BLaER1 (cell line): ENCODE data around the gene TPRA1.

Experiments used
- H3K27ac ChIP-seq: shearing (Covaris generic); formaldehyde crosslinking; 2 replicates; pipeline ENCODE4 v1.8.1; 2022
- H3K27me3 ChIP-seq: shearing (Covaris generic); formaldehyde crosslinking; 2 replicates; pipeline ENCODE4 v1.8.1; 2022
- H3K36me3 ChIP-seq: shearing (Covaris generic); formaldehyde crosslinking; 2 replicates; pipeline ENCODE4 v1.8.1; 2022
- H3K4me1 ChIP-seq: shearing (Covaris generic); formaldehyde crosslinking; 2 replicates; pipeline ENCODE4 v1.8.1; 2022
- H3K4me2 ChIP-seq: shearing (Covaris generic); formaldehyde crosslinking; 2 replicates; pipeline ENCODE4 v1.8.1; 2022
- H3K4me3 ChIP-seq: shearing (Covaris generic); formaldehyde crosslinking; 2 replicates; pipeline ENCODE4 v1.8.1; 2022
- H3K9ac ChIP-seq: shearing (Covaris generic); formaldehyde crosslinking; 2 replicates; pipeline ENCODE4 v1.8.1; 2022
- H3K9me3 ChIP-seq: shearing (Covaris generic); formaldehyde crosslinking; 2 replicates; pipeline ENCODE4 v1.8.1; 2022
- H4K20me1 ChIP-seq: shearing (Covaris generic); formaldehyde crosslinking; 2 replicates; pipeline ENCODE4 v1.8.1; 2022
- Cebpa-rat ChIP-seq: shearing (Covaris generic); IDR thresholded peaks from 2 replicates; pipeline ENCODE4 v1.8.1; 2022

Gene TPRA1

GRCh38 chr3:127618891-127619290 is 28.4 kb upstream of the TPRA1 start:
- Histone ChIP-seq H3K36me3 (peaks cover 99% of the 10 kb centered on the region), H3K9ac (no peak overlapping the region), H3K4me1 (peaks cover 14% of the 10 kb centered on the region), H3K27ac (no peak overlapping the region), H3K4me2 (no peak overlapping the region), H3K4me3 (no peak overlapping the region), H4K20me1 (peaks cover 81% of the 10 kb centered on the region), H3K27me3 (no peaks in the 10 kb centered on the region; the same call in 1 of the 2 replicates), H3K9me3 (no peaks in the 10 kb centered on the region)
- TF ChIP-seq Cebpa-rat, result no peak

DNA sequence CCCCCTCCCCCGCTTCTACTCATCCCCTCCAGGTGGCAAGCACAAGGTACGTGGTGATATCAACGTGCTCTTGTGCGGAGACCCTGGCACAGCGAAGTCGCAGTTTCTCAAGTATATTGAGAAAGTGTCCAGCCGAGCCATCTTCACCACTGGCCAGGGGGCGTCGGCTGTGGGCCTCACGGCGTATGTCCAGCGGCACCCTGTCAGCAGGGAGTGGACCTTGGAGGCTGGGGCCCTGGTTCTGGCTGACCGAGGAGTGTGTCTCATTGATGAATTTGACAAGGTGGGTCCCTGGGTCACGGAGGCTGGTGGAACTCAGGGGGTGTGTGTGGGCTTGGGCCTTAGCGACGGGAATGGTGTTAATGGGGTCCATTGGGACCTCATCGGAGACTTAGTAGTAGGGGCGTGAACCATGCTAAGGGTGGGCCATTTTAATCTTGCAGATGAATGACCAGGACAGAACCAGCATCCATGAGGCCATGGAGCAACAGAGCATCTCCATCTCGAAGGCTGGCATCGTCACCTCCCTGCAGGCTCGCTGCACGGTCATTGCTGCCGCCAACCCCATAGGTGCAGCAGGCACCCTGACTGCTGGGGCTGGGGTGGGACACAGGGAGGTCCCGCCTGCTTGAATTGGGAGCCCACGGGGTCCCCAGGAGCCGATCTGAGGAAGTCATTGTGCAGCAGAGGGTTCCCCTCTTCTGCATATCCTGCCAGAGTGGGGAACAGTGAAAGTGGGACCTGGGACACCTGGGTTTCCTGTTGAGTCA is 26.5 kb upstream of the TPRA1 start:
- Histone ChIP-seq H3K4me1 (peaks cover 27% of the 10 kb centered on the region), H4K20me1 (peaks cover 92% of the 10 kb centered on the region), H3K4me2 (no peak overlapping the region), H3K36me3 (peaks cover 100% of the 10 kb centered on the region), H3K4me3 (no peak overlapping the region), H3K9ac (no peak overlapping the region), H3K27me3 (no peaks in the 10 kb centered on the region; the same call in 1 of the 2 replicates), H3K9me3 (no peaks in the 10 kb centered on the region), H3K27ac (no peak overlapping the region)
- TF ChIP-seq Cebpa-rat, result no peak

DNA sequence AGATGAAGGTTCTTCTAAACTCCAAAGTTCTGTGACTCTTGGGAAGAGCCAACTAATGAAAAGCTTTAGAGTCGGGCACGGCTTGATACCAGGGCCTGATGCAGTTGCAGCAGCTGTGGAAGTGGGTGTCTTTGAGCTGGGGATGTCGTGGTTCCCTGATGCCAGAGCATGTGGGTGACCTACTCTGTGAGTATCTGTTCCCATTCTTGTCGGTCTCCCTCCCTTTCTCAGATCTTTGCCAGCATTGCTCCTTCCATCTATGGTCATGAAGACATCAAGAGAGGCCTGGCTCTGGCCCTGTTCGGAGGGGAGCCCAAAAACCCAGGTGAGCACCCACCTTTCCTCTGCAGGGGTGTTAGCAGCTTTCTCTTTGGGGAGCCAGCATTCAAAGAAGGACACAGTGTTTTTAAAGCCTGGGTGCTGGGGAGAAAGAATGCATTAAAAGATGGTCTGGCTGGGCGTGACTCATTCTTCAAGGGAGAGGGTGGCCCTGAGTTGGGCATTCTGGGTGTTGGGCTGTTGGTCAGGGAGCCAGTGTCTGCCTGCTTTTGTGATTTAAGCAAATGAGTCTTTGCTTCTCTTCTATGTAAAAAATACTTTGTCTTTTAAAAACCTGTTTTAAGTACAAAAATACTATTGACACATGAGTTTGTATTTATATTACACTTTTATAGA is 25.2 kb upstream of the TPRA1 start:
- peaks cover 99% of the 10 kb centered on the region for H3K36me3 ChIP-seq
- no peak overlapping the region for H3K27ac ChIP-seq
- H4K20me1 ChIP-seq, result peaks cover 83% of the 10 kb centered on the region
- peaks cover 34% of the 10 kb centered on the region for H3K4me1 ChIP-seq
- H3K4me2 ChIP-seq, result no peak overlapping the region
- no peak overlapping the region for H3K9ac ChIP-seq
- H3K4me3 ChIP-seq, result no peak overlapping the region
- H3K27me3 ChIP-seq, result no peaks in the 10 kb centered on the region; the same call in 1 of the 2 replicates
- TF ChIP-seq Cebpa-rat, result no peak
- no peaks in the 10 kb centered on the region for H3K9me3 ChIP-seq

DNA sequence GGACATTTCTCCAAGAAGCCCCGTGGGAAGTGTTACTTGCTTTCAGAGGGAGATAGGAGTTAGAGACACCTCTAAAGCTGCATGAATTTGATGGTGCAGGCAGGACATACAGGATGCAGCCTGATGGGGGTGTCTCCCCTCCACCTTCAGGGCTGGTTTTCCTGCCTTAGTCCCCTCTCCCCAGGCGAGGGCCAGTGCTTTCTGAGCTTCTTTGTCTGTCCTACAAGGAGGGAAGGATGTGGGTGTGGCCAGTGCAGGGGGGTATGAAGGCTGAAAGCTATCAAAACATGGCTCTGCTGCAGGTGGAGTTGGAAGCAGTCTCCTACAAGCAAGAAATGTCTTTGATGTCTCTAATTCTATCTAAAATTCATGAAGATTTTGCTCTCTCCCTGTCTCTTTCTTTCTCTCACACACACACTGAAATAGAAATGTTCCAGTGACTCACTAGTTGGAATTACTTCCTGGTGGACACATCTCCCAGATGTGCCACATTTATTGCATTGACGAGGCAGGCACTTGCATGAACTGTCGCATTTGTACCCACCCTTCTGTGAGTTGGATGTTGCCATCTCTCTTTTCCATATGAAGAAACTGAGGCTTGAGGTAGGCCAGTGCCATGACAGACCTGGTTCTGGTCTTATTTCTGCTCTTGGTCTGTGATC is 24.5 kb upstream of the TPRA1 start:
- H3K4me1 ChIP-seq, result peaks cover 41% of the 10 kb centered on the region
- TF ChIP-seq Cebpa-rat, result no peak
- no peak overlapping the region for H3K4me2 ChIP-seq
- peaks cover 83% of the 10 kb centered on the region for H4K20me1 ChIP-seq
- no peak overlapping the region for H3K9ac ChIP-seq
- H3K4me3 ChIP-seq, result no peak overlapping the region
- H3K9me3 ChIP-seq, result no peaks in the 10 kb centered on the region
- no peaks in the 10 kb centered on the region for H3K27me3 ChIP-seq
- H3K36me3 ChIP-seq, result peaks cover 99% of the 10 kb centered on the region
- 0 out of 2 replicates have a peak overlapping the region, but pooled peaks have one; percentile 35 for H3K27ac ChIP-seq

GRCh38 chr3:127613406-127613805 is 22.9 kb upstream of the TPRA1 start:
- no peaks in the 10 kb centered on the region for H3K27me3 ChIP-seq
- H3K36me3 ChIP-seq, result peaks cover 99% of the 10 kb centered on the region
- H3K9me3 ChIP-seq, result no peaks in the 10 kb centered on the region
- no peak for TF ChIP-seq Cebpa-rat
- H3K27ac ChIP-seq, result no peak overlapping the region
- H3K9ac ChIP-seq, result no peak overlapping the region
- no peak overlapping the region for H3K4me3 ChIP-seq
- H3K4me2 ChIP-seq, result no peak overlapping the region
- H4K20me1 ChIP-seq, result peaks cover 80% of the 10 kb centered on the region
- H3K4me1 ChIP-seq, result peaks cover 58% of the 10 kb centered on the region

- no peak overlapping the region for H3K4me2 ChIP-seq
- TF ChIP-seq Cebpa-rat, result no peak
- peaks cover 81% of the 10 kb centered on the region for H4K20me1 ChIP-seq
- H3K9me3 ChIP-seq, result no peaks in the 10 kb centered on the region
- 0 out of 2 replicates have a peak overlapping the region, but pooled peaks have one; percentile 1 for H3K27ac ChIP-seq
- H3K9ac ChIP-seq, result no peak overlapping the region; the same call in 1 of the 2 replicates
- peaks cover 99% of the 10 kb centered on the region for H3K36me3 ChIP-seq
- no peak overlapping the region for H3K4me3 ChIP-seq
- peaks cover 62% of the 10 kb centered on the region for H3K4me1 ChIP-seq
- H3K27me3 ChIP-seq, result no peaks in the 10 kb centered on the region
These were observed 22.4 kb upstream of the TPRA1 start for GRCh38 chr3:127612966-127613365.

DNA sequence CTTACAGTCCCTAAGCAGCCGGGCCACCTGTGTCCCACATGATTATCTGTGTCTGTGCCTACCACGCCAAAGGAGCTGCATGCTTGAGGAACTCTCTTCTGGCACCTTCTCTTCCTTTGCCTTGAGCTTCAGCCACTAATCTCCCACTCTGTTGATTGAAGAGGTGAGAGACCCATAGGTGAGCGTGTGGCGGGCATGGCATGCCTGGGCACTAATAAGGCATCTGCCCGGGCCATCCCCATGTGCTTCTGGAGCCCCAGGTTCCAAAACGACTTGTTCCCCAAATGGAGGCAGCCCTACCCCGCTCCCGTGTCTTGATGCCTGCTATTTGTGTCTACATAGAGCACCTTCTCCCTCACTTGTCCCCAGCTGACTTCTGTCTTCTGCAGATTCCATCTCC is 20.7 kb upstream of the TPRA1 start:
- H3K9ac ChIP-seq, result no peak overlapping the region
- peaks cover 99% of the 10 kb centered on the region for H3K36me3 ChIP-seq
- peaks cover 81% of the 10 kb centered on the region for H4K20me1 ChIP-seq
- no peaks in the 10 kb centered on the region for H3K27me3 ChIP-seq
- no peak overlapping the region for H3K4me3 ChIP-seq
- H3K4me1 ChIP-seq, result peaks cover 71% of the 10 kb centered on the region
- peak overlapping the region; percentile 65; the same call in 1 of the 2 replicates for H3K4me2 ChIP-seq
- H3K27ac ChIP-seq, result peak overlapping the region; percentile 18; the same call in 1 of the 2 replicates
- H3K9me3 ChIP-seq, result no peaks in the 10 kb centered on the region
- no peak for TF ChIP-seq Cebpa-rat

DNA sequence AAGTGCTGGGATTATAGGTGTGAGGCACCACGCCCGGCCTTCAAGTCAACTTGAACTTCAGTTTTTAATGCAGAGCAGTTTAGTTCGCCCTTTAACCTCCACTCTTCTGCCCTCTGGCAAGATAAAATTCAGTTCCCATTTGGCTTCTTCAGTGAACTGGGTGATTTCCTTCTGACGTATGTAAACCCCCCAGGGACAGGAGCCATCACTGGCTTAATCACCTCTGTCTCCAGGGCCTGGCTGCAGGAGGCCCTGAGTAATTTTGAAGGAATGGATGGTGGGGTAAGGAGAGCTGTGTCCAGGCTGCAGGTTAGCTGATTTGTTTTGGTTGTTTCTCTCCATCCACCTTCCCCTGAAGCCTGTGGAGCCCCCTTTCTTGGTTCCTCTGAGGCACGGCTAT is 19.6 kb upstream of the TPRA1 start:
- Histone ChIP-seq H3K27ac (peak overlapping the region; percentile 41; the same call in 1 of the 2 replicates), H3K36me3 (peaks cover 99% of the 10 kb centered on the region), H3K4me3 (no peak overlapping the region), H3K4me1 (peaks cover 70% of the 10 kb centered on the region), H3K9ac (no peak overlapping the region), H4K20me1 (peaks cover 76% of the 10 kb centered on the region), H3K4me2 (peak overlapping the region; percentile 65), H3K9me3 (no peaks in the 10 kb centered on the region), H3K27me3 (no peaks in the 10 kb centered on the region)
- TF ChIP-seq Cebpa-rat, result no peak

GRCh38 chr3:127608362-127608718 is 17.8 kb upstream of the TPRA1 start:
- H3K9ac ChIP-seq, result no peak overlapping the region
- H3K4me2 ChIP-seq, result peak overlapping the region; percentile 65; the same call in 1 of the 2 replicates
- no peak overlapping the region for H3K4me3 ChIP-seq
- peaks cover 74% of the 10 kb centered on the region for H4K20me1 ChIP-seq
- peaks cover 99% of the 10 kb centered on the region for H3K36me3 ChIP-seq
- TF ChIP-seq Cebpa-rat, result no peak
- H3K9me3 ChIP-seq, result no peaks in the 10 kb centered on the region
- no peaks in the 10 kb centered on the region for H3K27me3 ChIP-seq
- H3K27ac ChIP-seq, result no peak overlapping the region
- peaks cover 55% of the 10 kb centered on the region for H3K4me1 ChIP-seq
